Activated T-cell treated with anti-CD3 and anti-CD28 coated beads, Interleukin-2, amount 50 U/mL, for 1 hour (primary cell): ENCODE measurements around the gene SMCO2.

ENCODE experiments used
- DNase-seq: peaks from one replicate; pipeline ENCODE4 v3.0.0-alpha.2; 2020

The SMCO2 gene

DNA sequence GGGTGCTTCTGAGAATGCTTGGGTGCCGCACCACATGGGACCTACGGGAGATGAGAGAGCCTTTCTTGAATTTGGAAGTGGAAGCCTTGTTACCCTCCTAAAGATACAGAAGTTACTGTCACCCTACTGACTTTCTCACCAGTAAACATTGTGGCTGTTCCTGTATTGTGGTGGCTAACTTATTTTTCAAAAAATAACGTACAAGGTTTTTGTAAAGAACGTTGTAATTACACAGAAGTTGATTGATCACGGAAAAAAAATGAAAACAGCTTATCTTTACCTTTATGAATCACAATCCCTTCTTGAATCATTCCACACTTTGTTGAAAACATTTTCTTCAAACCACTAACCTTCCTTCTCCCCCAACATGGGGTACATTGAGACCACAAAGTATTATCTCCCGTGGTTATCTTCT is 55.5 kb downstream of the SMCO2 start:
- no peak for DNase-seq

DNA sequence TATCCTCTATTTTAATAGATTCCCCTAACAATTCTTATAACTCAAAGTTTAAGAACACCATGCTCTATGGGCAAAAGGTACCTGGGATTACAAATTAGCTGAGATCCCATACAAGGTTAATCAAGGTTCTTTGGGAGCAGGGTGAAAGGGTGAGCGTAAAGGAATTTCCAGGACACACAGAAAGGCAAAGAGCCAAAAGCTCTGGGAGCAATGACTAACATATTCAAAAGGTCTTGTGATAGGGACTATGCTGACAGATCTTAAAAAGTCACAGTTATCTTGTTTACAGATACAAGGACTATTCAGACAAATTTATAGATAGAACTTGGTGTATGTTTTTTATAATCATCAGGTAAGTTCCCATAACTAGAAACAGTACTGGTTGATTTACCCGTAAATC is 58.0 kb downstream of the SMCO2 start:
- DNase-seq, result no peak

DNA sequence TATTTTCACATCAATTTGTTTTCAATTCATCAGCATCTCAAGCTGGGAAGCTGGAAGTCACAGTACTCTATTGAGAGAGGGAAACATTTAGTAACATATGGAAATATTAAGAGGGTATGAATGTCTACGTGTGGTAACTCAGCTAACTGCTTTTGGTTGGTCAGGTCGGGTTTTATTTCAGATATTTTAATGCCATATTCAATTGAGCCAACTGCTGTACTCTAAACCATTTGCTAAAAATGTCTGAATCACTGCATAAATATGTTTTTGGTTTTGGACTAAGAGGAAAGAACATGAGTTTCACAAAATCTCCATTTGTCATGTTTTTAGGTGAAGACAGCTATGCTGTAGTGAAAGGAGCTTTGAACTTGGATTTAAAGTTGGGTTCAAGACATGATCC is 58.6 kb downstream of the SMCO2 start:
- DNase-seq, result no peak

DNA sequence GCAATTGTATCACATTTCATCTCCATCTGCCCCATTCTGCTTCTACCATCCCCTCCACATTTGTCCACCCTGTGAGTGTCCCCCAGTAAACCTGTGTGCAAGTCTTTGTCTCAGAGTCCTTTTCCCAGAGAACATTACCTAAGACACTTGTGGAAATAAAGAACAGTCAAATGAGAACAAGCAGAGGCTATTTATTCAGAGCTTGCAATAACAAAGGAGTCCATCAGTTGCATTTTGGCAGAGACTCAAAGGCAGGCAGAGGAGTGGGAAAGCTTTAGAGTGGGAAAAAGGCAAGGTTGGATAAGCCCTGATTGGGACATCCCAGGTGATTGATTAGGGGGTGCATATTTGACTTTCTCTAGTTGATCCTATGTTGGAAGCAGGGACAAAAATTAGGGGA is 59.2 kb downstream of the SMCO2 start:
- no peak for DNase-seq

DNA sequence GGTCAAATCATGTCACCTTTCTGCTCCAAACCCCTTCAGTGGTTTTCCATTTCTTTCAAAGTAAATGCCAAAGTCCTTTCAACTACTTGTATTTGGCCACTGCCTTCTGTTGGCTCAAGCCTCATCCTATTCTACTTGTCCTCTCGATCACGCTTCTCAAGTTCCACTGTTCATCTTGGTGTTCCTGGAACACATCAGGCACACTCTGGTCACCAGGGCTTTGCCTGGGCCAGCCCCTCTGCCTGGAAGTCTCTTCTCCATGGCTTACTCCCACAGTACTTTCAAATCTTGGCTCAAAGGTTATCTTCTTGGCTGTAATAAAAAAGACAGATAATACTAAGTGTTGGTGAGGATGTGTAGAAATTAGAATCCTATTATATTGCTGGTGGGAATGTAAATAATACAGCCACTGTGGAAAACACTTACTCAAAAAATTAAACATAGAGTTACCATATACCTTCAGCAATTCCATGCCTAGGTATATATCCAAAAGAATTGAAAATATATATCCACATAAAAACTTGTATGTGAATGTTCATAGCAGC is 60.2 kb downstream of the SMCO2 start:
- no peak for DNase-seq

DNA sequence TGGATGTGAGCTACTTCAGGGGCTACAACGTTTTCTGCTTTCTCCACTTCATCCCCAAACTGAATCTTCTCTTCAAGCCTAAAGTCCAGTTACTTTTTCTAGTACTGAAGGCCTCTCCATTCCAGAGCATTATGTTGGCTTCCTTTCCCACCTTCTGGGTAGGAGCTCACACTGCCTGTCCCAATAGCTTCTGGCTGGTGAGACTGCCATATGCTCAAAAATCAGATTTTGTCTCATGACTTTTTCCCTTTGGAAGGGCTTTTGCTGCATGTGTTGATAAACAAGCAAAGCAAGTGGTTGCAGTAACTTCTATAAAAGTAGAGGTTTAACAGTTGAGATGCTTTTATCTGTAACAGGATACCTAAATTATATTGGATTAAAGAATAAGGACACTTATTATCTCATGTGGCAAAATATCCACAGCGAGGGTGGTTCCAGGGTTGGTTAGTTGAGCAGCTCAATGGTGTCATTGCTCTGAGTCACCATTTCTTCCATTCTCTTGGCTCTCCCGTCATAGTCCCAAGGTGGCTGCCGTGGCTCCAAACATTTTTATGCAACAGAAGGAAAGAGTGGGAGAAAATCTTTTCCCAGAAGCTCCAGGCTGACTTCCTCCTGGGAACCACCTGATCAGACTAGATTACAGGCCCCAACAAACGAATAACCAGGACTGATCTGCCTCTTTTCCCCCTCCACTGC is 62.3 kb downstream of the SMCO2 start:
- DNase-seq, result no peak

DNA sequence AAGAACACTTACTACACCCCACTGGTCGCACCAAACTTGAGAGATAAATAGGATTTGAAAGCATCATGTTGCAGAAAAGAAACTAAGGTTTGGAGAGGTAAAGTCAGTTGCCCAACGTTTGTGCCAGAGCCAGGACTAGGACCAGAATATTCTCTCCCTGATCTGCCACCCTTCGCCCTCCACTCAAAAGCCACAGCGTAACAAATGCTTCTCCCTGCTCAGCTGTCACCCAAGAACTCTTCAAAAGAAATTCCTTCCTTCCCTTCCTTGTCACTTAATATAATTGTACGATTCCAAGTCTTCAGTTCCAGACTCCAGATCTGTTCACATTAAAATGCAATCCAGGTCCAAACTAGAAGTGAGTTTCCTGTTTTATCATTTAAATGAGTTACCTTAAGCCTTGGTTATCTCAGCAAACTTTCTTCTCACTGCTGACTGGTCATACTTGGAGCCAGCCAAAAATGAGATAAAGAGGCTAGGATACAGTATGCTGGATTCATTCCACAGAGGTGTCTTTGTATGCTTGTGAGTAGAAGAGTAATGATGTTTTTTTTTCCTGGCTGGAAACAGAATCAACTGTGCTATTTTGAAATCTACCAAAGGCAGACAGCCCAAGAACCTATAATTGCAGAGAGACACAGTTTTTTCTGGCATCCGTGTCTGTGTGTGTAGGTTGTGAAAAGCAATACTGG is 64.6 kb downstream of the SMCO2 start:
- DNase-seq, result no peak

DNA sequence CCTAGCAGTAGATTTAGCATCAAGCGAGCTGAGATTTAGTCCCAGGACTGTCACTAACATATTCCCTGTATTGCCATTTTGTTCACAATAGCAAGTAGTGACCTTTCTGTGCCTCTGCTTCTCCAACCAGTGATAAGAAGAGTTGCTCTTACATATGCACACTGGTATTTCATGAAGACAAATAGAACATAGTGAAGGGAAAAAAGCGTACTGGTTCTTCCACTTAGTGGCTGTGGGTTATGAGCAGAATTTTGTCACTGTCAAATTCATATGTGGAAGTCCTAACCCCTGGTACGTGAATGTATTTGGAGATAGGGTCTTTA is 65.1 kb downstream of the SMCO2 start:
- no peak for DNase-seq

DNA sequence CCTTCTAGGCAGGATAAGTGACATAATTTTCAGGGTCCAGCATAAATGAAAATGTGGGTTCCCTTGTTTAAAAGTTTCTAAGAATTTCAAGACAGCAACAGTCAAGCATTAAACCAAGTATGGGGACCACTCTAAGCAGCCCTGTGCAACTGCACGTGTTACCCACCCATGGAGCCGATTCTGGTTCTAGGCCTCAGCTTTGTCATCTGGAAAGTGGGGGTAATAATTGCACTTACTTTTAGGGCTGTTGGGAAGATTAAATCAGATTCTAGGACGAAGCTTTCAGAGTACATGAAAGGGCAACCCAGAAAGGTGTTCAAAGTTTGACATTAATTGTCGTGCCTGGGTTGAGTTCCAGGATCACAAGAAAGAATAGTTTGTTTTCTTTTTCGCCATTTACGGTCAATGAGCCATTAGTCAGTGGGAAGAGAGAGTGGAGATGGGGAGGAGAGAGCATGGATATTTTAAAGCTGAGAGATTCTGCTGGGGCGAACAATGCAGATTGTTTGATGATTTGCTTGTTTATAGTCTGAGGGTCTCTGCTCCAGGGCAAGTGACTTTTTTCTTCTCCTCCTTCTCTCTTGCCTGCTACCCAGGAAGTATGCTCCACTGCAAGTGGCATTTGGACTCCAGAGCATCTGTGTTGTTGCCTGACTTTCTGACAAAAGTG is 66.8 kb downstream of the SMCO2 start:
- DNase-seq, result no peak

DNA sequence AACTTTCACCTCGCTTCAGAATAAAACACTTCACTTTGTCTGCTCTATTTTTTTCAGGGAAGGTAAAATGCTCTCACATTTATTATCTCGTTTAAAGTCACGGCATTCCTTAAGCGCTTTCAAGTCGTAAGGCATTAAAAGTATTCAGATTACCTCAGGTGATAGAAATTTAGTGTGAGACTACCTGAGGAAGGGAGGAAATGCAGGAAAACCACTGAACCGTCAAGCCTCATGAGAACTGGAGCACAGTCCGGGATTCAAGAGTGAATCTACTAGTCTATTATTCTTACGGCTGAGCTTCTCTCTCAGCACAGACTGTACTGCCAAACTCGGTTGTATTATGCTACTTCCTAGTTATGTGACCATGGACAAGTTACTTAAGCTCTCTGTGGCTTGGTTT is 69.1 kb downstream of the SMCO2 start:
- no peak for DNase-seq

DNA sequence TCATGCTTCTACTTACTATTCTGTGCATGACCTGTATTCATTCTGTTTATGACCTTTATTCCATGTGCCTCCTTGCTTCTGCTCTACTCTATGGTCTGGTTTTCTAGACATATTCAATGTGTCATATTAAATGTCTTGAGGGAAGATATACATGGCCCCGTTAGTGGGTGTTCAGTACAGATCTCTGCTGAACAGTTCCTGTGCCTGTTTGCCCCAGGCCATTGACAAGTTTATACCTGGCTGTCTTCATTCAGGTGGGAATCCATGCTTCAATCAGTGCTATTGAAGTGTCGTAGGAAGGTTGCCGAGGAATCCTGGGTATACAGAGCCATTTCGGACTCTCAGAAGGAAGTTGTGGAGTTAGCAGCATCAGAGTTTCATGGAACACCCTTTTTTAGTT is 70.1 kb downstream of the SMCO2 start:
- no peak for DNase-seq

DNA sequence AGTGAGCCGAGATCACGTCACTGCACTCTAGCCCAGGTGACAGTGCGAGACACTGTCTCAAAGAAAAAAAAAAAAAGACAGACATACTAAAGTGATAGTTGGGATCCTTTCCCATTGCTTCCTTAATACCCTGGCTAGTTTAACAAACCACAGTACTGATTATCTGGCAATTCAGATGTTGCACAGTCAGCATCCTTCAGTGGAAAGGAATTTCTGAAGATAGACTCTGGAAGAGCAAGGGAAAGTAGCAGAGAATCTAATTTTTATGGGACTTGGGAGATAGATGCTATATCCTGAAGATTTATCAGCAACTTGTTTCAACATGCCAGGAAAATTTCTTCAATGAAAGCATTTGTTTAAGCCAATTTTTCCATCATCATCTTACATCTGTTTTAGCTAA is 71.0 kb downstream of the SMCO2 start:
- DNase-seq, result no peak

DNA sequence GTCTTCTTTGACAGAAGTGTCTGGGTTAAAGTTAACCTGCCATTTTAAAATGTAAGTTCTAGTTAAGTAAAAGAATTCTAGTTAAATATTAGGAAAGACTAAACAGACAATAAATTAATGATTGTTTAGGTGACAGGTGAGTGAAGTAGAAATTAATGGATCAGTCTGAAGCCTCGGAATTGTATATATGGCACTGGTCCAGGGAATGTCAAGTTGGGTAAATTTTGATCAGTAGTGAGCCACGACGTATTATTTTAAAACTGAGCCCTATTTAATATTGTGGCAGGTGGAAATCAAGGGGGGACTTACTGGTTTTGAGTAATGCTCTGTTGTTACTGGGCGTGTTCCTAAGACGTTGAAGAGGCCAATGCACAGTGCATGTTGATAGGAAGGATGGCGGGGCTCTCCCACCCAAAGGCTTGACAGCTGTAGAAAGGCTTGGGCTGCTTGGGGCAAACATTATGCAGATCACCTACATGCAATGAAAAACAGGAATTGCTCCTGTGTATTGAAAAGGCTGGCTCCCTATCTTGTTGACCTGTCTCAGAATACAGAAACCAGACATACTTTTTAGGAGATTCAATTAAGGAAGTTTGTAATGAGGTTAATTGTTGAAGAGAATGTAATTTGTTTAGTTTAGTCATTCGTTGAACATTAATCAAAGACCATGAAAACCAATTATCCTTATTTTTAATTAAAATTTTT is 71.6 kb downstream of the SMCO2 start:
- no peak for DNase-seq

DNA sequence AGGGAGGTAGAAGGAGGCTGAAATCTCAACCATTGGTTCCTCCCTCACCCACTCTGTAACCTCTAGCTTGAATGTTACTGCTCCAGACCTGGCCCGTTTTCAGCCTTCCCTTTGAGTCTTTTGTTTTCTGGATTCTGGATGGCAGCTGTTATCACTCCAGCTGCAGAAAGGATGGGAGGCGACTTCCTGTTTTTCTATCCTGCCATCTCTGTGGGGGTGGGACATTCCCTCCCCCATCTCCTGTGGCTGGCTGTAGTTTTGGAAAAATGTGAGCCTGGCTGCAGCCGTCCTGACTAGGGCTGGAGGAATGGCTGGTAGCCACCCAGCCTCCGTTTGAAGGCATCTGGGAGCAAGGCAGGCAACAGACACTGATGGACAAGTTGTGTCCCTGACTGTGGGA is 74.5 kb downstream of the SMCO2 start:
- DNase-seq, result no peak

DNA sequence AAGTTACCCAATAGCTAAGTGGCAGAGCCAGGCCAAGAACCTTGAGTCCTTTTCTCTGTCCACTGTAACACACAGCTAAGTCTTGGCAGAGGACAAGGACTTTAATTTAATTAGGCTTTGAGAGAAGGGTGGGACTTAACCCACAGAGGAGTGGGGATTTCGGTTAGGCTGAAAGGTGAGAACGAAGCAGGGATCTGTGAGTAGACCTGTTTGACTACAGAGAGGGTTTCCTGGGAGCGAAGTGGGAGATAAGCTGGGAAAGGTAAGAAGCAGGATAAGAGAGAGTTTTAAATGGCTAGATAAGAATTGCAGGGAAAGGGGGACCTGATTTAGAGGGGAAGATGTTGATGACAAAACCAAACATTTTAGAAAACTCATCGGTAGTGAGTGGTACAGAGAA is 75.4 kb downstream of the SMCO2 start:
- no peak for DNase-seq

DNA sequence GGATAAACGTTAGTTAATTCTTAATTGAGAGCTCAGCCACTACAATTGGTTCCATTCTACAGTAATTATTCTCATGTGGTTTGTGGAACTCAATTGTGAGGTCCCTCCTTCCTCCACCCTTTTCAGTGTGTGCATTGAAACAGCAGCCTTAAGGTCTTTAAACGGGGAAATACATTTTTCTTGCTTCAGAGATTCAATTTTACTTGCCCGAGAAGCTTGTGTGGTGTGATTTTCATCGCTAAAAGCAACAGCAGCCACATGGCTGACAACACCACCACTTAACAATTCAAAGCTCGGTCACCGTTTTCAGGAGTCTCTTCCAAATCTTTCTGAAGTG is 76.7 kb downstream of the SMCO2 start:
- no peak for DNase-seq

DNA sequence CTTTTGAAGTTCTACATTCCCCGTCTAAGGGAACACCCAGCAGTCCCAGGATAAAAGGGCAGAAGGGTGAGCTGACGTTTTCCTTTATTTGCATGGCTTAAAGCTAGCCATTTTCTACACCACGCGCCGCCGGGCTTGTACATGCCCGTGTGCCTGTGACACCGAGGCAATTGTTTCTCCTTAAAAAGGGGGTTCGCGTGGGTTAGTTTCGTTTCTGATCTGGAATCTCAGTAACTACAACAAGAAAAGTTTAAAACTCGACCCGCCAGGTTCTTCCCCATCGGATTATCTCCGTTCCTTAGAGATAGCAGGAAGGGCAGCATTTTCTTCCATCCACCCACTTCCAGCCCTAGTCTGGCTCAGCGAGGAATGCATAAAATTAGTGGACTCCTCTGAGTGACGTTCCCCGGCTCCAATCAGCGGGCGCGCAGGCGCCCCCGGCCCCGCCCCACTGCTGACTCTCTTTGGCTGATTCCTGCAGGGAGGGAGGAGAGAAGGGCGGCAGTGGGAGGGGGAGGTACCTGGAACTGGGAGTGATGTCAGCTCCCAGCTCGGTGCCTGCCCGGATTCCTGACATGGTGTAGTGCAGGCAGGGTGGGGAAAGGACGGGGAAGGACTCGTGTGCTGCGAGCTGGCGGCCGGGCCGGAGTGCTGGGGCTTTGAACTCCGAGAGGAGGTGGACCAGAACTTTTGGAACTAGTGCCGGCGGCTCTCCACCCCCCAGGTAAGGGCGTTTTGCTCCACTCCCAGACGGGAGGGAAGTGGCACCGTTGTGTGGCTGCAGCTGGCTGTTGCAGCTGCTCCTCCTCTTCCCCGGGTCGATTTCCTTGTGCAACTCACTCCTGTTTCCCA is 77.3 kb downstream of the SMCO2 start, which contains the start of gene PPFIBP1:
TSS of gene PPFIBP1 (plus strand) at position 565 of the 852 bp plus-strand sequence. CDS start 109,191 bp downstream, outside the sequence.
- peak; percentile 100 for DNase-seq

DNA sequence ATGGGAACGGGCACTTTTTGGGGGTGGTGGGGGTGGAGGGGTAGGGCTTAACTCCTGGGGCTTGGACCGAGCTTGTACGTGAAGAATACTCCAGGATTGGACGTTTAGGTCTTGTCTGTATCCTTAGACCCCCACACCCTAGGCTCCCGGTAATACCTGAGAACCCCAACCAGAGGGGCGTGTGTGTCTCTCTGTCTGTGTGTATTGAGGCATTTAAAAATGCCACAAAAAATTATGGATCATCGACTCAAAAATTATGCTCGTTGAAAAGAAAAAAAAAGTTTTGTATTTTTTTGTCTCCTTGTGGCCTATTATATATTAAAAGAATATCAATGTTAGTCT is 77.9 kb downstream of the SMCO2 start:
- DNase-seq, result no peak

DNA sequence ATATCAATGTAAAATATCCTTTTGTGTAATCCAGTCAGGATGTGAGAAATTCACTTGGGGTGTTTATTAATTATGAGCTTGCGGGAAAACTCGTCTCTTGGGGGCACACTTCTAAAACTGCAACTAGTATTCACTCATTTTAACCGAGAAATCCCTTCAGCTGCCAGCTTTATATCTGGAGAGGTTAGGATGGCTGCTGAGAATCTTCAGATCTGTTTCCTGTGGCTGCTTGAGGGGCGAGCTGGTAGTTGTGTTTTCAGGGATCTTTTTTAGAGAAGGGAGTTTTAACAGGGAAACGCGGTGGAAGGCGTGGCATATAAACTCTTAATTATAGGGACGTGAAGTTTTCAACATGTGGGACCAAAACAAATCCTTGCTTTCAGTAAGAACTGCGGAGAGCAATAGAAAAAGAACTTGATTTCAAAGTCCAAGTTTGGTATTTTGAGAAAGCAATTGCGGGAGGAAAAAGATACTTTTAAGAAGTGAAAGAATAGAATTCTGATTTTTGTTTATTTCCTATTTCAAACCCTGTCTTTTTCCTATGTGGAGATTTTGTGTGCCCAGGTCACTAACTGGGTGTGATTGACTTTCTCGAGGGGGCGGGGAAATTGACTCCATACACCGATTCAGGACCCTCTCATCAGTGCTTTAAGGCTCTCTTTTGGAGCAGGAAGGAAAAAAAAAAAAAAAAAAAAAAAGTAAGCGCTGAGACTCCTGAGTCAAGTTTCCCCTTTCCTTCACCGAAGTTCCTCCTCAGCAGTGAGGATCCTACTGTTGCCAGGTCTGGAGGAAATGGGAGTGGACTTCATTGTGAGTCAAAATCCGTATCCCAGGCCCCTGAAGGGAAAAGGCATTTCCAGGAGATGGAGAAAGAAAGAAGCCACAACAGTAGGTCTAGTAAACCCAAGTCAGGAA is 78.6 kb downstream of the SMCO2 start:
- DNase-seq, result no peak

DNA sequence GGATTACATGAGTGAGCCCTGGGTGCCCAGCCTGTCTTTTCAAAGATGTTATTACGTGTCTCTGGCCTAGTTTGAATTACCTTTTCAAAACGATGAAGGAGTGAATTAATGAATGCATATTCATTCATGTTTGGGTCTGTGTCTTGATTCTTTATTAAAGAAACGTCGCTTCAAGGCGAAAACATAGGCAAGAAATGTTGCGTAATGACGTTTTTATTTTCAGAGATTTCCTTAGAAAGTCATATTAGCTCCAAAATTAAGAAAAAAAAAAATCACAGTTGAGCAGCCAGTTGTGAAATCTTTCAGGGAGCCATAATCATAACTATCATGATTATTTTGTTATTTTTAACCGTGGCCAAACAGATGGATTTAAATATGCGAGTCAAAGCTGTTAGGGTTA is 81.0 kb downstream of the SMCO2 start:
- no peak for DNase-seq

DNA sequence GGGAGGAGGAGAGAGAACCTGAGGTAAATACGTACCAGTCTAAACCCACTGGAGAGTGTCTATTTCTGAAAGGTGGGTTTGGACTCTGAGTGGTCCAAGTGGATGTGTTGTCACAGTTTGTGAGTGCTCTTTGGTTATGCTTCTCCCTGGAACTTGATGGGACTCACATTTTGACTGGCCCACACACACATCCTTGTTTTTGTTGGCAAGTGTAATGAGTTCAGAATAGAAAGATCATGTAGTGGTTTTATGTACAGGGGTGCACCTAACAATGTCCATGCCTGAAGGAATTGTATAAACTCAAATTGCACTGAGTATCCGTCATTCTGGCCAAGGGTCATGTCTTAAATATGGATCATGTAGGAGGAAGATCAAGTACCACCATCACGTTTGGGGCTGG is 82.3 kb downstream of the SMCO2 start:
- no peak for DNase-seq
